ENCODE results near the gene KSR1.
A peak's percentile ranks its signal among the peaks of the same experiment; 100 is the strongest.
"Not testable (repeated sequence)": the region's sequence is repeated elsewhere in the genome, so short reads cannot be mapped to it uniquely, and the experiment has no call there.

KSR1 gene

DNA sequence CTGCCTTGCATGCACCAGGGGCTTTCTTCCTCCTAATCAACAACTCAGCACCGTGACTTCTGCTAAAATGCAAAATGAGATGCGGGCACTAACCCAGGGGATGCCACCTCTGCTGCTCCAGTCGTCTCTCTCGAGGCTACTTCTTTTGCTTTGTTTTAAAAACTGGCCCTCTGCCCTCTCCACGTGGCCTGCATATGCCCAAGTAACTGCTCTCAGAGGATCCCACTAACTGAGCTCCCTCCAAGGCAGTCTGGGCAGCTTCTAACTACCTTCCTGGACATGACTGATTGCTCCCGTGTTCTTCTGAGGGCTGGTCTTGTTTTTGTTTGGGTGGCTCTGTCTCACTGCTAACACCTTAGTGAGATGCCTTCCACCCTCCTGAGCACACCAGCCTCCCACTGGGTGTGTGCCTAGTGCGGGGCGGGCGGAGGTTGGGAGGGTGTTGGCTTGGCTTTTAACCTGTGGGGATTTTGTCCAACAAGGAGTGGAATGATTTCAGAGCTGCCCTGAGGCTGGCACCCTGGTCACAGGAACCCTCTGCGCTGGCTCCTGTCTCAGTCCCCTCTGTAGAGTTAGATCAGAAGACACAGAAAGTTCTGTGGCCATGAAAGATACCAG, 165.8 kb downstream of the KSR1 start:
- no peak for DNase-seq

DNA sequence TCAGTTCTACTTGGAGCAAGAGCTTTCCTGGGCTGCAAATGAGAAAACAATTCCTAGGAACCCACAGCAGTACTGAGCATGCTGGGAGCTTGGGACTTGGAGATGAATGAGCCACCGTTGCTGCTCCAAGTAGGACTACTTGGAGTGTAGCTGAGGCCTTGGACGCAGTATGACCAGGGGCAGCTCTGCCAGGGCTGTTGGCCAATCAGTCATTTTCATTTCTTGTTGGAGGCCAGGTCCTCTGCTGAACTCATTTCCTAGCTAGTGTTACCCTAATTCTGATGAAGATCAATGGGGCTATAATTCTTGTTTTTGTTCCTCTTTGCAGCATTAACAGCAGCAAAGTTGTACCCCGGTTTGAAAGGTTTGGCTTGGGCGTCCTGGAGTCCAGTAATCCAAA, 166.7 kb downstream of the KSR1 start:
- DNase-seq: no peak

DNA sequence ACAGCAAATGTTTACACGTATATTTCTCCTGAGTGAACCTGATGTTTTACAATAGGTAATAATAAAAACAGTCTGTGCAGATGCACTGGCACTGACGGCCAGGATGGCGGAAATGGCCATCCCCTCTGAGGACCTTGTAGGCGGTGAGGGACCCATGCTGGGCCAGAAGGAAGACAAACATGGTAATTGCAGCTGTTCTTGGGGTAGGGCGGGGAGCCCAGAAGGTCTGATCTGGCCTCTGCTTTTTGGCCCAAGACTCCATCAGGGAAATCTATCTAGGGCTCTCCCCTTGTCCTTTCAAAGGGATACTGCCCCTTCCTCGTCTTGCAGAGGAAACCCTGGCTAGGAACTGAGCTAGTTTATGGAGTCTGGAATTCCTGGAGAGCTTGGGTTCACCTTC, 167.4 kb downstream of the KSR1 start:
- DNase-seq: no peak

DNA sequence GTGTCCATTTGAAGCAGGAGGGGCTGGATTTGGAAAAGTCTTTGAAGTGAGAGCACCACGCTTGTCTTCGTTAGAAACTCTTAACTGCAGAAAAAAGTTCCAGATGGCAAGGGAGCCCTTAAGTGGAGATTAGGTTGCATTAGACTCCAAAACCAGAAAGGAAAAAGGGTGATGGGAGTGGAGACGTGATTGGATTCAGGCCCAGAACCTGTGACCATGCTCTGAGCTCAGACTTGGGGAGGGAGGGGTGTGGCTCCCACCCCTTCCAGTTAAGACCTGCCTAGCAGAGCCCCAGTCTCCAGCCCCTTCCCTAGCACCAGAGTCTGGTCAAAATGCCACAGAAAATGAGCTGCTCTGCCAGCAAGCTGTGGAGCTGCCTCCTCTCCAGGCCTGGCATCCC, 168.3 kb downstream of the KSR1 start:
- no peak for DNase-seq

DNA sequence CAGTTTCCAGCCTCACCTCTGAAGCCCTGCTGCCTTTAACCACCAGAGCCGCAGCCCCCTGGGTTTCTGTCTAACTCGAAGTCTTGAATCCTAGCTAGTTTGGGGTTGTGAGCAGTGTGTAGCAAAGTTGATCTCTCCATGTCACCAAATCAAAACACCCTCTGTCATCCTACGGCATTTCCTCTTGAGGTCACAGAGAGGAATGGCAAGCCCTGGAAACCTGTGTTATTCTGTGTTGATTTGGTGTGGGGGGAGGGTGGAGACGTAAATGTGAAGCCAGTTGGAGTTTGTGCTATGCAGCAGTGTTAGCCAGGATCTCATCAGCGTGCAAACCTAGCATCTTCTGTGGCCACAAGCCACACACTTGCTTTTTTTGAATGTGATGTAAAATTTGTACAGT, 169.6 kb downstream of the KSR1 start:
- no peak for DNase-seq

DNA sequence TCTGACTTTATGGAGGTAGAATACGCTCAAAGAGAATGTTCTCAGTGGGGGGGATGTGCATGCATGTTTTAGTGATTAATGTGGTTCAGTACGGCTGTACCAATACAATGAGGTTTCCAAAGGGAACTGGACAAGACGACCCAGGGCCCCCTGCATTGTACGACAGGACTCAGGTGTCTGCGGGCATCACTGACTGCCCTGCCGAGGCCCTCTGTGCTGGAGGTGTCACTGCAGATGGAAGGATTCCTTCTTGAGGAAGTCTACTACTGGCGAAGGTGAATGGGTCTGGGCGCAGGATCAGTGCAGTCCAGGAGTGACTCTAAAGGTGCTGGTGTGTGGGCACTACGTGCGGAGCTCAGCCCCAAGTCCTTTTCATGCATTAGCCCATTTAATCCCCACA, 171.3 kb downstream of the KSR1 start:
- no peak for DNase-seq

DNA sequence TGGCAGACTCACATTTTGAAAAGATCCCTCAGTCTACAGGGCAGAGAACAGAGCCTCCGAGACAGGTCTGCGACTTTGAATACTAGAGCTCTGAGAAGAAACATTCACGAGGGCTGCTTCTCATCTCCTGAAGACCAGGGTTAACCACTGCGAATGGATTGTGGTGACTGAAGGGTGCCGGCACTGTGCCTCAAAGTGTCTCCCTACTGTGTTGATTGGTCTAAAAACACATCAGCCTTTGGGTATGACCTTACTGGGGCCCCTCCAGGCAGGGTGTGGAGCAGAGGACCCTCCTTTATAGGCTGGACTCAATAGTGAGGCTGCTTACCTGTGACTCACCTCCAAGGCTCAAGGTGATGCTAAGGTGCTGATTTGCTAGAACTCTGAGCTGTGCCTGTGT, 172.1 kb downstream of the KSR1 start:
- no peak for DNase-seq

DNA sequence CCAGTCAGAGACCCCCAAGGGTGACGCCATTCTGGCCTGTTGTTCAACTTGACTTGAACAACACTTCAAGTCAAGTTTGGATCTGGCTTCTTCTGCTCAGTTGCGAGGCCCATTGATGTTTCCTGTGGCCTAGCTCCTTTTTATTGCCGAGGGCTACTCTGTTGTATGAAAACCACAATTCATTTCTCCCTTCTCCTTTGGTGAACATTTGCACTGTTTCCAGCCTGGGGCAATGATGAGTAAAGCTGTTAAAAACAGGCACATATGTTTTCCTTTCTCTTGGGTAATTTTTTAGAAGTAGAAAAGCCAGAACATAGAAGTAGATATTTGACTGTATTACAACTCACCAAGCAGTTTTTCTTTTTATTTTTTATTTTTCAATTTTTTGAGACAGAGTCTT, 173.0 kb downstream of the KSR1 start:
- not testable (repeated sequence) for DNase-seq

DNA sequence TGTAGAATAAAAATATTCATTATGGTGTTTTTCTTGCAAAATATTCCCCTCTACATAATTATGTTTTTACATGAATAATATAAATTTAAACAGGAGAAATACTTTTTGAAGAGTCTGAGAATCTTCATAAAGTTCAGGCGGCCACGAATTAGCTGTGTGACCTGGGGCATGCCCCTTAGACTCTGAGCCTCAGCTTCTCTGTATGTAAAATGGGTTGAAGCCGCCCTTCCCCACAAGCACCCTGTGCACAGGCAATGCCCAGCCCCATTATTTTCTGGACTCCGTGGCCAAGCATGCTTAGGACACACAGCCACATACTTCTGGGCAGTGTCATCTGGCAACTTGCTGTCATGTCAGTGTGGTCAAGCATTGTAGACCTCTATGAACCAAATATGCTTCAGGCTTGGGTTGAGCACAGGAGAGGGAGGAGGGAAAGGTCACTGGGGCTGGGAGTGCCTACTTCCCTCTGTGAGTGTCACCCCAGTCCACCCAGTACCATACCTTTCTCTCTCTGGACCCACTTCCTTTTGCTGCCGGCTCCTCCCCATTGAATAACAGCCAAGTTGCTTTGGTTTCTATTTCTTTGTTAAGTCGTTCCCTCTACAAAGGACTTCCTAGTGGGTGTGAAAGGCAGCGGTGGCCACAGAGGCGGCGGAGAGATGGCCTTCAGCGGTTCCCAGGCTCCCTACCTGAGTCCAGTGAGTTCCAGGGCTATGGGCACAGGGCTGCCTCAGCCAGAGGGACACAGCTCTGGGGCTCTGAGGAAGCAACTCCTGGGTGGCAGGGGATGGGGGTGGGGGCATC, 174.6 kb downstream of the KSR1 start, which contains the start of gene LGALS9:
Gene LGALS9 (plus strand): TSS at position 582 of the 804 bp plus-strand sequence. CDS start 78 bp downstream, at position 660.
- peak; percentile 72 for DNase-seq

DNA sequence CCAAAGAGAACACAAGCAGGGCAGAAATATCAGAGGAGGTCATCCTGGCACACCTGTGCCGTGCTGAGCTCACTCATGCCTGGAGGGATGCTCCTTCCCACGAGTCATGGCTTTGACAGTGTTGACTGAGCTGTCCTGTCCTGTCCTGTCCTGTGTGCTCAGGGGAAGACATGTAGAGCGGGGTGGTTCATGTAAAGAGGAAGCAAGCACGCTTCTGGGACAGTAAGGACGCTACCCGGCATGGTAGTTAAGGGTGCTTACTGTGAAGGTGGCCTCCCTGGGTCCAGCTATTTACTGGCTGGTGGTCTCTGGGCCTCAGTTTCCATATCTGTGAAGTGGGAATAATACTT, 175.1 kb downstream of the KSR1 start:
- DNase-seq: no peak

DNA sequence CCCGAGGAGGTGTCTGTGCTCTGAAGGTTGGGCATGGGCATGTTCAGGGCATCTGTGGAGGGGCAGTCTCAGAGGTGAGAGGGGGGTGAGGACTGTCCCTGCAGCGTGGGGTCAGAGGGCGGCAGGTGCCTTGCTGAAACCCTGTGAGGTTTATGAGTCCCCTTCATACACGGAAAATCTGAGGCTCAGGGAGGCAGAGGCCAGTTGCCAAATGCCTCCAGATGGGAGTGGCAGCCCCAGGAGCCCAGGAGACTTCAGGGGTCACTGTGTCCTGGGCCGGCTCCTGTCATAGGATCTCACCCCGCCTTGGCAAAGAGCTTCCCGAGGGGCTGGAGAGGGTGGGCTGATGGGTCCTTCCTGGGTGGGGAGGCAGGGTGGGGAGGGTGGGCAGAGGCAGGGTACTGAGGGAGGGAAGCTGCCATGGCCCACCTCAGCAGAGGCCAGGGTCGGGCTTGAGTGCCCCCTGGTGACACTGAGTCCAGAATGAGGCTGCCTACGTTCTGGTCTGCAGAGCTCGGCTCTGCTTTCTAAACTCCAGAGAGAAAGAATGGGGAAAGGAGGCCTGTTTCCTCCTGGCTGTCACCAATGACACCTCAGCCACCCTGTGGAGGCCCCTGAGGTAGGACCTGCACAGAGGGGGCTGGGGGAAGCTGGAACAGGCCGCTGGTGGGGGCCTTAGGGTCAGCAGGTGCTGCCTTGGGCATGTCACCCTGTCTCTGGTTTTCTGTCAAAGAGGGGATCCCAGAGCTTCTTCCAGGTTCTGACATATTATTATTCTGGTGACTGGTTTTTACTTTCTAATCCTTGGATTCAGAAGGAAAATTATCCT, 175.9 kb downstream of the KSR1 start:
- no peak for DNase-seq

DNA sequence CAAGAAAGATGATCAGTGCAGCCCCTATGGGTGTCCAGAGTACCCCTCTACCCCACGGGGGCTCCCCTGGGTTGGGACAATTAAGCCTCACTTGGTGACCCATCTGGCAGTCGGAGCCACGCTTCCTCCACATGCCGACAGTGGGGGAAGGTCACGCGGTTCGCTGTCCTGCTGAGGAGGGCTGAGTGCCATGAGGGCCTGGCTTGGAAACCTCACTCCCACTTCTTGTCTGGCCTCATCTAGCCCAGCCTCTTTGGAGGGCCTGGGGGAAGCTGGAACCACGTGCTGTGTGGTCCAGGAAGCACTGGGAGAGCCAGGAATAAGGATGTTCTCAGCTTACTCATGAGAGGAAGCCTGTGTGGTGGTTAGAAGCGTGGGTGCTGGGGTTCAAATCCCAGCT, 176.5 kb downstream of the KSR1 start:
- DNase-seq: not testable (repeated sequence)

DNA sequence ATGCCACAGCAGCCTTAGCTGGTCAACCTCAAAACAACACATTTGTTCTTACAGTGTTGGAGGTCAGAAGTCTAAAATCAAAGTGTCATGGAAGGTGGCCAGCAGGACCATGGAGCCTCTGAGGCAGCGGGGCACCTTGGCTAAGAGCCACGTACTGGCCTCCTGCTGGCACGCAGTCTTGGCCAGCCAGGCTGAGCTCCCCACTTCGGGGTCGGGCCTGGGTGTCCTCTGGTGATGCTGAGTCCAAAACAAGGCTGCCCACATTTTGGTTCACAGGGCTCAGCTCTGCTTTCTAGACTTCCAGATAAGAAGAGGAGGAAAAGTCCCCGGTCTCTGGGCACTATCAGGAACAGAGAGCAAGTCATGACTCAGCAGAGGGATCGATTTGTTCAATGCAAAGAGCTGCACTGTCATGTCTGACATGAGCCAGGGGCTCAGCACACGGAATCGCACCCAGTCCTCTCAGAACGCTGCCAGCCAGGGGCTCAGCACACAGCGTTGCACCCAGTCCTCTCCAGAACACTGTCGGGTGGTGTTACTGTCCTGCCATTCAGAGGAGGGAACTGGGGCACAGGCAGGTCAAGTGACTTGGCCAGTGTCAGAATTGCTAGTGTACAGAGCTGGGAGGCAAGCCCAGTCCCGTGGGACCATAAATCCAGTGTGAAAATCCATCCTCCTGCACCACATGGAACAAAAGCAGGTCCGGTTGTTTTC, 177.2 kb downstream of the KSR1 start:
- no peak for DNase-seq

DNA sequence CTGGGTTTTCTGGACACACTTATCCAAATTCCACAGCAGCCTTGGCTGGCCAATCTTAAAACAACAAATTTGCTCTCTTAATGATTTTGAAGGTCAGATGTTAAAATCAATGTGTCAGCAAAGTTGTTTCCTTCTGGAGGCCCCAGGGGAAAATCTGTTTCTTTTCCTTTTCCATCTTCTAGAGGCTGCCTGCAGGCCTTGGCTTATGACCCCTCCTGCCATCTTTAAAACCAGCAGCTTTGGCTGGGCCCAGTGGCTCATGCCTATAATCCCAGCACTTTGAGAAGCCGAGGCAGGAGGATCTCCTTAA, 177.7 kb downstream of the KSR1 start:
- no peak for DNase-seq

DNA sequence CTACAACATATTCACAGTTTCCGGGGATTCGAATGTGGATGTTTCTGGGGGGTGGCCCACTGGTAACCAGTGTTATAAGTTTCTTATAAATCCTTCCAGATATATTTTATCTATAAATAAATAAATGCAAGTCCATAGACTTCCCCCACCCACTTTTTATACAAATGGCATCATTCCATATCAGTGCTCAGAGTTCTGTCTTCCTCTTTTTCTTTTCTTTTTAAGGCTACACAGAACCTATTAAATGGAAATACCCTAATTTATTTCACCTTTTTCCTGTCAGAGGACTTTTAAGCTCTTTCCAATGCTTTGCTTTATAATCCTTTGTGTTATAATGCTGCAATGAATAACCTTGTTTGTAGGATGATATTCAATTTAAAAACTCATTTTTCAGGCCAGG, 178.5 kb downstream of the KSR1 start:
- no peak for DNase-seq

DNA sequence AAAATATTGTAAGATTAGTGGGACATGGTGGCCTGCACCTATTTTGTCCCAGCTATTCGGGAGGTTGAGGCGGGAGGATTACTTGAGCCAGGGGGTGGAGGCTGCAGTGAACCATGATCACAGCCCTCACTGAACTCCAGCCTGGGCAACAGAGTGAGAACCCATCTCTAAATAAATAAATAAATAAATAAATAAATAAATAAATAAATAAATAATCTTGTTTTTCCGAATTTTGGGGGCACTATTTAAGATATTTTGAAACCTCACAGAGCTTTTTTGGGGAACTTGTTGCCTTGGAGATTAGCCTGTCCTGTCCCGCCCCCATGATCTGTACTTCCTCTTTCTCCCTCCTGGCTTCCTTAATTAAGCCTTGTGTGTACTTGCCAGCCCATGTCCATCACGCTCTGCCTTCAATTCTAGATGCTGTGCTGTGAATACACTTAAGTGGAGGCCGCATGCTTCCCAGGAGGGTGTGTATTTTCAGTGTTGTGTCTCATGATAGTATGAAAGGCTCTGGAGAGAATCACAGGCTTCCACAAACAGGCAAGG, 179.1 kb downstream of the KSR1 start:
- DNase-seq: no peak

DNA sequence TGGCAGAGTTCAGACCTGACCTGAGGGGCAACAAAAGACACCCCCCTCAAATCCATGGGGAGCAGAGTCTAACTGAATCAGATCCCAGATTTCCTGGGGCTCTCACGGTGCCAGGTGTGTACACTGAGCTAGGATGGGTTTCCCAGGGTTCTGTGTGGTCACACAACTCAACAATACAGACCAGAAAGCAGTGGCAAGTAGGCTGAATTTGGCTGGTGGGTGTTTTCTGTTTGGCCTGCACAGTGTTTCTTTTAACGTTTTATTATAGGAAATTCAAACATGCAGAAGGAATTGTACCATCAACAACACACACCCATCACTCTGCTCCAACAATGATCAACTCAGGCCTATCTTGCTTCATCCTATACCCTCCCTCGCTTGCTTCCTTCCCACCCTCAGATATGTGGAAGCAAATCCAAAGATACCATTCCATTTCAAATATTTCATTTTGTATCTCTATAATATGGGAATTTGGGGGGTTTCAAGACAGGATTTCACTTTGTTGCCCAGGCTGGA, 179.8 kb downstream of the KSR1 start:
- not testable (repeated sequence) for DNase-seq

DNA sequence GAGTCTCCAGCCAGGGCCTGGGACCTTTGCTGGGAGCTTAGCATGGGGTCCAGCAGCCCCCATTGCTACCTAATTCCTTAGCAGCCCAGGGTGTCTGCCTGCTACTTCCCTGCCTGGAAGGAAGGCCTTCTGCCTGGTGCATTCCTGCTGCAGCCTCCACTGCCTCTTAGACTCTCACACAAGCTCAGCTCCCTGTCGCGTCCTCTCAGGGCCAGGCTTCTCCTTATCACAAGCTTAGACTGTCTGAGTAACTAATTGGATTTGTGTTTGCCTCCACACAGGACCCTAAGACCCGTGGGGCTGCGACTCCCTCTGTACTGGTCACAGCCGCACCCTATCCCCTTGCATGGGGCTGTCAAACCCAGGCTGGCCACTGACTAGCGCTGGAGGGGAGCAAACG, 181.6 kb downstream of the KSR1 start:
- not testable (repeated sequence) for DNase-seq

DNA sequence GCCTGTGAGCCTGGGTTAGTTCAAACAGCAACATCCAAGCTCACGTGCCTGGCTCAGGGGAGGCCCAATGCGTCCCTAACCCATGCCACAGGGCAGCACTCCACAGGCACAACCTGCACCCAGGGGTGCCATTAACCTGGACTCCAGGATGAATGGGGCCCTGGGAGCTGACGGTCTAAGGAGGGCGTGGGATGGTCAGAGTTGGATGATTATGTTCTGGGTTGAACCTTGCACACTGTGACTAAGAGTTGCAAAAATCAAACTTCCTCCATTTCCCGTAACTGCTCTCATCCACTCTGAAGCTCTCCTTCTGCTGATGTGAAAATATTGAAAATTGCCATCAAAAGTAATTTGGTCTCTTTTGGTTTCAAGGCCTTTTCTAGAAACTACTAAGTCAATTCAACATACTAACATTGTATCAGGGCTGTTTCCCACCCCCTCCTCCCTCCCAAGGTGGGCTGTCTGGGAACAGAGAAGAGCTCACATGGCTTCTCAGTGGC, 182.2 kb downstream of the KSR1 start:
- not testable (repeated sequence) for DNase-seq

DNA sequence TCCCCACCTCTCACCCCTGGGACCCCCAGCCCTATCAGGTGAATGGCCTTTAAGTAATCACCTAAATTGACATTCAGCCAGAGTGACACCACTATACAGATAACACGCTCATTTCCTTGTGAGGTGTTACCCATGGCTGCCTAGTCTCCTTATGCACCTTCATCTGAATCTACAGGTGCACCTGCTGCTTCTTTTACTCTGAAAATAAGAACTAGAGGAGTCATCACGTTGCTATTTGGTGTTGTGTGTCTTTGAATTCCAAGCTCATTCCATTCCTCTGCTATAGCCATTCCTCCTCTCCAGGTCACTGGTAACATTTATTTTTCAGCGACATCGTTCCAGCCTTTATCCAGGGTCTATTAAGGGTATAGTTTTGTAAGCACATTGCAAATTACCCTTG, 184.5 kb downstream of the KSR1 start:
- DNase-seq: no peak

DNA sequence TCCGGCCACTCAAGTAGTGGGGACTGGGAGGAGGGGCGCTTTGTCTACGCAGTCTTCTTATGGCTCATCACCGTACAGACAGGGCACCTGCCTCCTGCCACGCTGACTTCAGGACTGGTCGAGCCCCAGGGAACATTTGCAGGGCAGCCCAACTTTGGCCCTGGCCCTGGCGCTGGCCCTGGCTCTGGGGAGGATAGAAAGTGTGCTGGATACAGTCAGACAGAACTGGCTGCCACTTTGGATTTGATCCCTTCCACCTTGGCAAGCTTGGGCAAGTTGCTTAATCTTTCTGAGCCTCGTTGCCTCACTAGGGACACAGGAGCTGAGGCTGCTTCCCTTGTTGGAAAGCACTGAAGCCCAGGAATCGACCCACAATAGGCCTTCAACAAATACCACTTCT, 188.3 kb downstream of the KSR1 start:
- no peak for DNase-seq

DNA sequence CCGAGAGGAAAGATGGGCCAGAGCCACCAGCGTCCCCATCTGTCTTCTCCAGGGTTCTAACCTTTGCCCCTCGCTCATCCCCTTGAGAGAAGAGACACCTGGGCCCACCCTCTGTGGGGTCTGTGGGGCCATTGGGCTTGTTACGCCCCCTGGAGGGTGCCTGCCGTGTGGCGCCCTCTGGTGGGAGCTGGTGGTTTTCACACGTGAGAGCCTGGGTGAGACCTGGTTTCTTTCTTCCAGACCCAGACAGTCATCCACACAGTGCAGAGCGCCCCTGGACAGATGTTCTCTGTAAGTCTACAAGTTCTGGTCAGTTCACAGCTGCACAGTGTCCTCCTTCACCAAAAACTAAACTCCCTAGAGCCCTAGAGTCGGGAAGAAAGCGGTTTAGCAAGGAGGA, 189.4 kb downstream of the KSR1 start:
- DNase-seq: not testable (repeated sequence)

DNA sequence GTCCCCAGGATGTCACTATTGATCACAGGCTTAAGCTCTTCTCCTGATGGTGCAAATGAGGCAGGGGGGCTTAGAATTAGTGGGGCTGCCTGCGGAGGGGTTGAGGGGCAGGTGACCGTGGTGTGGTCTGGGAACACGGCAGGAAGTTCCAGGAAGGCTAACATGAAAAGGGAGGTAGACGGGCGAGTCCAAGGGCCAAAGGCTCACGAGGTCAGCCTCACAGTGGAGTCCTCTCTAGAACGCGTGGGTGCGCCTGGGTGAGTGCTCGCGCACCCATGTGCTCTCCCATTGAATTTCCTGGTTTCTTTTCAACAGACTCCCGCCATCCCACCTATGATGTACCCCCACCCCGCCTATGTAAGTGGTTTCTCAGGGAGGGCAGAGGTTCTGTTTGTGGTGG, 190.0 kb downstream of the KSR1 start:
- no peak for DNase-seq
